HCT116 (cell line): Measurements from ENCODE around the gene RBM20. TPM values are rescaled to one million over a fixed set of nuclear protein-coding genes. Genes with fewer than 3 reads are reported as not detected.

ENCODE experiments used
- ATAC-seq: fragments of 200-7000 bp; cut with Tn5 transposase; 2 replicates; pipeline ENCODE4 v1.9.1; 2020; ENCODE audit warnings: mild to moderate bottlenecking, moderate library complexity
- BruUV-seq: library from RNA; stranded (reverse); fragments of 400-500 nt; replicated peaks from 2 replicates; lab custom pipeline; 2021; lab: Mats Ljungman, UMichigan
- CTCF ChIA-PET: fragments of 300-600 bp; sonication (Branson Sonifier 250); formaldehyde crosslinking; loops from one replicate; lab custom pipeline; 2021; ENCODE audit warnings: antibody characterized with exemption; lab: Charles Lee
- POLR2A ChIA-PET: fragments of 300-600, 350-600 bp; sonication (Branson Sonifier 250); formaldehyde crosslinking; loops from one replicate; lab custom pipeline; 2021; ENCODE audit warnings: antibody characterized with exemption; lab: Charles Lee
- RAD21 ChIA-PET, 2 experiments: fragments of 300-600 bp; sonication (Branson Sonifier 250); formaldehyde crosslinking; loops; one replicate each; lab custom pipeline; 2023; ENCODE audit warnings: low total read pairs in 2 of 2; ENCODE audit not compliant: uncharacterized antibody in 2 of 2, unreplicated experiment in 2 of 2, low non-redundant PET in 1 of 2; lab: Charles Lee
- DNase-seq: peaks from one replicate; pipeline ENCODE4 v3.0.0-alpha.2; 2010; ENCODE audit warnings: low read depth, low spot score
- H2AFZ ChIP-seq: fragments of 200-600 bp; shearing (Covaris generic), sonication (generic); 2 replicates; pipeline ENCODE4 v1.6.1; 2017; ENCODE audit warnings: low read depth, mixed run types, mixed read lengths, antibody characterized with exemption, low read length; ENCODE audit not compliant: poor library complexity, severe bottlenecking
- H3K27ac ChIP-seq: 2 replicates; pipeline ENCODE4 v1.5.1; 2012; ENCODE audit warnings: low read depth, low read length
- H3K27me3 ChIP-seq: fragments of 200-600 bp; sonication (generic); 2 replicates; pipeline ENCODE4 v1.6.1; 2016; ENCODE audit warnings: mixed run types, low read length, mixed read lengths; ENCODE audit not compliant: insufficient read depth
- H3K36me3 ChIP-seq, 2 experiments: fragments of 200-500 bp in 1 of 2; fragments of 200-600 bp in 1 of 2; sonication (Bioruptor generic) in 1 of 2; sonication (generic) in 1 of 2; 2 replicates each; pipeline versions ENCODE4 v1.5.1 to v1.6.1; 2014 to 2016; ENCODE audit warnings: low read length in 2 of 2, inconsistent platforms in 1 of 2, mixed read lengths in 1 of 2, mixed run types in 1 of 2; ENCODE audit not compliant: insufficient read depth in 2 of 2, control insufficient read depth in 1 of 2
- H3K4me1 ChIP-seq, 2 experiments: fragments of 200-600 bp in 1 of 2; sonication (generic) in 1 of 2; 2 replicates each; pipeline versions ENCODE4 v1.5.1 to v1.6.1; 2012 to 2017; ENCODE audit warnings: low read length in 2 of 2, inconsistent platforms in 1 of 2, mild to moderate bottlenecking in 1 of 2, mixed read lengths in 1 of 2, mixed run types in 1 of 2, moderate library complexity in 1 of 2; ENCODE audit not compliant: insufficient read depth in 2 of 2, control insufficient read depth in 1 of 2
- H3K4me2 ChIP-seq: fragments of 200-600 bp; sonication (generic); 2 replicates; pipeline ENCODE4 v1.6.1; 2017; ENCODE audit warnings: mixed run types, low read length, mixed read lengths
- H3K4me3 ChIP-seq, 2 experiments: fragments of 200-600 bp in 1 of 2; sonication (generic) in 1 of 2; replicated peaks in 1 of 2; 2 replicates each; pipeline ENCODE4 v1.5.1; 2011 to 2016; ENCODE audit warnings: low read length in 2 of 2, control low read depth in 1 of 2, low read depth in 1 of 2, mild to moderate bottlenecking in 1 of 2, mixed read lengths in 1 of 2, mixed run types in 1 of 2
- H3K79me2 ChIP-seq: fragments of 200-600 bp; sonication (generic); 2 replicates; pipeline ENCODE4 v1.6.1; 2017; ENCODE audit warnings: mild to moderate bottlenecking, mixed run types, low read length, moderate library complexity, mixed read lengths; ENCODE audit not compliant: insufficient read depth
- H3K9ac ChIP-seq: fragments of 200-600 bp; sonication (generic); 2 replicates; pipeline ENCODE4 v1.6.1; 2016; ENCODE audit warnings: low read length, mixed read lengths
- H3K9me2 ChIP-seq: fragments of 200-600 bp; sonication (generic), shearing (Covaris generic); 2 replicates; pipeline ENCODE4 v1.6.1; 2017; ENCODE audit warnings: mixed run types, mild to moderate bottlenecking, moderate library complexity; ENCODE audit not compliant: insufficient read depth
- H3K9me3 ChIP-seq, 2 experiments: fragments of 200-500 bp in 1 of 2; fragments of 200-600 bp in 1 of 2; sonication (Bioruptor generic) in 1 of 2; sonication (generic) in 1 of 2; 2 replicates each; pipeline ENCODE4 v1.6.1; 2014 to 2017; ENCODE audit warnings: low read length in 2 of 2, mixed read lengths in 2 of 2, inconsistent platforms in 1 of 2, low read depth in 1 of 2, mild to moderate bottlenecking in 1 of 2, mixed run types in 1 of 2, moderate library complexity in 1 of 2; ENCODE audit not compliant: control insufficient read depth in 1 of 2, insufficient read depth in 1 of 2
- H4K20me1 ChIP-seq: fragments of 200-600 bp; sonication (generic), shearing (Covaris generic); 2 replicates; pipeline ENCODE4 v1.6.1; 2017; ENCODE audit warnings: mixed run types, mild to moderate bottlenecking, moderate library complexity; ENCODE audit not compliant: insufficient read depth
- CBX3 ChIP-seq: IDR thresholded peaks from 2 replicates; pipeline ENCODE4 v1.6.1; 2012; ENCODE audit warnings: low read depth
- CEBPB ChIP-seq: IDR thresholded peaks from 2 replicates; pipeline ENCODE4 v1.6.1; 2012; ENCODE audit warnings: low read depth
- CTCF ChIP-seq, 3 experiments: fragments of 200-600 bp in 1 of 3; sonication (generic) in 1 of 3; IDR thresholded peaks in 2 of 3; conservative IDR thresholded peaks in 1 of 3; 2 replicates each; pipeline ENCODE4 v1.5.1; 2012 to 2017; ENCODE audit warnings: low read depth in 2 of 3, low read length in 2 of 3, antibody characterized with exemption in 1 of 3, borderline replicate concordance in 1 of 3, control low read depth in 1 of 3, mild to moderate bottlenecking in 1 of 3, mixed read lengths in 1 of 3, mixed run types in 1 of 3, moderate library complexity in 1 of 3; ENCODE audit not compliant: insufficient read depth in 1 of 3
- EGR1 ChIP-seq: IDR thresholded peaks from 2 replicates; pipeline ENCODE4 v1.6.1; 2012; ENCODE audit warnings: low read depth
- EZH2phosphoT487 ChIP-seq: fragments of 200-600 bp; IDR thresholded peaks from 2 replicates; pipeline ENCODE4 v1.6.1; 2018; ENCODE audit warnings: antibody characterized with exemption, borderline replicate concordance
- FOSL1 ChIP-seq: IDR thresholded peaks from 2 replicates; pipeline ENCODE4 v1.6.1; 2012; ENCODE audit warnings: low read depth
- JUND ChIP-seq: IDR thresholded peaks from 2 replicates; pipeline ENCODE4 v1.6.1; 2012
- MAX ChIP-seq: IDR thresholded peaks from 2 replicates; pipeline ENCODE4 v1.6.1; 2012
- POLR2A ChIP-seq: IDR thresholded peaks from 2 replicates; pipeline ENCODE4 v1.7.0; 2011; ENCODE audit warnings: borderline replicate concordance; ENCODE audit not compliant: insufficient read depth, insufficient read length; ENCODE audit errors: extremely low read depth
- POLR2AphosphoS5 ChIP-seq: IDR thresholded peaks from 2 replicates; pipeline ENCODE4 v1.6.1; 2011; ENCODE audit warnings: mild to moderate bottlenecking, low read depth, low read length, moderate library complexity
- SRF ChIP-seq: IDR thresholded peaks from 2 replicates; pipeline ENCODE4 v1.6.1; 2012; ENCODE audit warnings: low read depth
- TCF7L2 ChIP-seq: IDR thresholded peaks from 2 replicates; pipeline ENCODE4 v1.7.0; 2011; ENCODE audit warnings: borderline replicate concordance, inconsistent platforms; ENCODE audit not compliant: insufficient read depth, insufficient read length; ENCODE audit errors: extremely low read depth
- ZBTB33 ChIP-seq: IDR thresholded peaks from 2 replicates; pipeline ENCODE4 v1.6.1; 2011; ENCODE audit warnings: mild to moderate bottlenecking, low read length, moderate library complexity; ENCODE audit not compliant: insufficient replicate concordance; ENCODE audit errors: extremely low read depth
- ZFX ChIP-seq: fragments of 450-650 bp; IDR thresholded peaks from 2 replicates; pipeline ENCODE4 v1.6.1; 2017
- ZNF274 ChIP-seq: fragments of 200-500 bp; sonication (Bioruptor generic); IDR thresholded peaks from 2 replicates; pipeline ENCODE4 v1.6.1; 2014; ENCODE audit warnings: mild to moderate bottlenecking, low read depth, low read length, inconsistent platforms
- intact Hi-C: fragments of 100-400 bp; cut with micrococcal nuclease; formaldehyde crosslinking; loops from 2 replicates; pipeline ENCODE4 v1.10.0; 2022
- total RNA-seq: library from RNA; stranded (reverse); gene quantifications from one replicate; pipeline ENCODE4 v1.2.1, GENCODE V29; 2021; ENCODE audit not compliant: unreplicated experiment

RBM20 gene
- total RNA-seq, 1 experiment from 2014 or later = 2.0 TPM

- no peaks in the 10 kb centered on the region for H3K36me3 ChIP-seq
- no peak overlapping the region for H2AFZ ChIP-seq
- ChIA-PET POLR2A (no interaction called here), RAD21 (no interaction called here), CTCF (no interaction called here)
- no peaks in the 10 kb centered on the region for H4K20me1 ChIP-seq
- no peaks in the 10 kb centered on the region for H3K27me3 ChIP-seq
- no peak overlapping the region for H3K4me3 ChIP-seq
- TF ChIP-seq EZH2phosphoT487 (no peak), CBX3 (no peak), POLR2AphosphoS5 (no peak), EGR1 (no peak), SRF (no peak), ZFX (no peak), CEBPB (no peak), MAX (no peak), CTCF (IDR thresholded peaks at IDR 0.05 in 2 of 3, conservative IDR thresholded peaks at IDR 0.05 in 1 of 3; ENCODE audit: borderline replicate concordance in 1 of 3, insufficient read depth in 1 of 3, low read depth in 2 of 3, low read length in 2 of 3) (no peak), FOSL1 (no peak), TCF7L2 (no peak), POLR2A (no peak), ZNF274 (no peak), ZBTB33 (no peak), JUND (no peak)
- no peak for ATAC-seq
- no peaks in the 10 kb centered on the region for H3K9me2 ChIP-seq
- no peak for DNase-seq
- no peak overlapping the region for H3K27ac ChIP-seq
- H3K9me3 ChIP-seq = no peaks in the 10 kb centered on the region
- no peak overlapping the region for H3K4me2 ChIP-seq
- intact Hi-C loops = no loop called here
- BruUV-seq = no TSS peak
- H3K4me1 ChIP-seq = no peaks in the 10 kb centered on the region
- no peaks in the 10 kb centered on the region for H3K79me2 ChIP-seq
- H3K9ac ChIP-seq = no peak overlapping the region
Observed at GRCh38 chr10:110840225-110840922, 196.2 kb downstream of the RBM20 start.
